ENCODE measurements around the gene HLTF.
A peak's percentile ranks its signal among the peaks of the same experiment; 100 is the strongest.
"Not testable (repeated sequence)": the region's sequence is repeated elsewhere in the genome, so short reads cannot be mapped to it uniquely, and the experiment has no call there.

HLTF gene

DNA sequence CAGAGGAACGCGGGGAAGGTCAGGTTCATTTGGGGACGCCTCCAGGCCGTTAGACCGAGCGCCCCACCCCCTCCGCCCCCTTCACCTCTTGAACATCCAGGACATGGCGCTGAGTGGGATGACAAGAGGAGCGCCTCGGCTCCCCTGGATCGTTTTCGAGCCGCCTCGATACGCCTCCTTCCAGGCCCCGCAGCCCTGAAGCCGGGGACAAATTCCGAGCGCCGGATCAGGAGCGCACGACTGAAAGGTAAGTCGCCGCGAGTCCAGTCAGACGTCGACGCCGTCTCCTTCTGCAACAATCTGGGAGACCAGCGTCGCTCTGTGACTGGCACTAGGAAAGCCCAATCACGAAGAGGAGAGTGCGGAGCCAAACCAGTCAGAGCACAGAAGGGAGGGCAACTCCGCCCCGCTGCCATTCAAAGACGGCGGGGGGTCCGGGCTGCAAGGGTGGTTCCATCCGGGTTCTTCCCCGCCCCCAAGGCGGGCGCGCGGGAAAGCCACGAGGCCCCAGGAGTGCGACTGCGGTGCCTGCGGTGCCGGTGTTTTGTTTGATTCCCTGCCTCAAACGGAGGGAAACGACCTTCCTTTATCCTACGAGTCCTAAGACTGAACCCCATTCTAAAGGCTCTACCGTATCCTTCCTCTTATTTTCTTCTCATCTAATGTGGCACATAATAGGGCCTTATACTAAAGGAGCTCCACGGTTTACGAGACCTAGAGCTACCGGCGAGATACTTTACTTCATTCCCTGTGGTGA, at the start of gene HLTF:
TSS of gene HLTF (minus strand) at position 302 of the 757 bp plus-strand sequence. CDS start at position 105, 197 bp downstream.
- DNase-seq: peak; percentile 93

DNA sequence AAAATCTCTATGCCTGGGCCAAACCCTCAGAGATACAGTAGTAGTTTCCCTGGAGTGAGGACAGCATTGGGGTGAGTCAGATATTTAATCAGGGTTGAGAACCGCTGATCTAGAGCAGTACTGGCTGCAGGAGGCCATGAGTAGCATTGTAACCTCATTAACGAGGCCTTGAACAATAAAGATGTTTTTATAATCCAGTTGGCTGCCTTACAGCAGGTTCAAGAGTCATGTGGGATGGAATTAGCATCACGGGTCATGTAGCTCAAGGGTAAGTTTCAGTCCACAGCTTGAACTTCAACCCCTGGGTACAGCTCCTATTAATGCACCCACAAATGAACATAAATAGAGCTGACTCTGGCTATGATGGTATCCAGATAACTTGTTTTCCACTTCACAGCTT, 48.2 kb upstream of the HLTF start:
- DNase-seq: no peak

DNA sequence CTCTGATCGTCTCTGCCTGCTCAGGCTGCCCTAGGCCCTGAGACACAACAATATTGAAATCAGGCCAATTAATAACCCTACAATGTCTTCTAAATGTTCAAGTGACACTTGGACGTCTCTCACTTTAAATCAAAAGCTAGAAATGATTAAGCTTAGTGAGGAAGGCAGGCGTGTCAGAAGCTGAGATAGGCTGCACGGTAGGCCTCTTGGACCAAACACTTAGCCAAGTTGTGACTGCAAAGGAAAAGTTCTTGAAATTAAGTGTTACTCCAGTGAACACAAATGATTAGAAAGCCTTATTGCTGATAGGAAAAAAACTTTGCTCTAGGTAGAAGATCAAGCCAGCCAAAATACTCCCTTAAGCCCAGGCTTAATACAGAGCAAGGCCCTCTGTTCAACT, 45.3 kb upstream of the HLTF start:
- DNase-seq: no peak

GRCh38 chr3:149129326-149130205, 43.2 kb upstream of the HLTF start, which contains the start of gene HPS3:
HPS3 (plus strand) TSS chr3:149129638; CDS start chr3:149129724, 86 bp downstream.
- peak; percentile 84 for DNase-seq

DNA sequence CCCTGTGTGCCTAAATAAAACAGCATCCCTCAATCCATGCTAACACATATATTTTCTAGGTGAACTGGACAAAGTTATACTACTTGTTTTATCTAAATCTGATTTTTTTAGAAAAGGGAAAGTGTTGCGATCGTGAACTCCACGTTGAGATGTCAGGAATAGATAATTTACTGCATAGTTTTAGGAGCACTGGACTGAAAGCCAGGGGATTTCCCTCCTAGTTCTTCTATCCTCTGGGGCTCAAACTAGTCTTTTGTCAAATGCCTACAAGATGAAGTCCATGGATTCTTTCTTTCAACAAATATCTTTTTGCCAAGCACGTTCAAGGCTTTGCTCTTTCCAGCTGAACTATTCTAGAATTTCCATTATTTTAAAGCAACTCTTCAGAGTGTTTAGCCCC, 42.5 kb upstream of the HLTF start:
- no peak for DNase-seq

- no peak for DNase-seq
Measured at GRCh38 chr3:149122721-149123578, 36.6 kb upstream of the HLTF start.

- no peak for DNase-seq
Measured at GRCh38 chr3:149120051-149120972, 34.0 kb upstream of the HLTF start.

DNA sequence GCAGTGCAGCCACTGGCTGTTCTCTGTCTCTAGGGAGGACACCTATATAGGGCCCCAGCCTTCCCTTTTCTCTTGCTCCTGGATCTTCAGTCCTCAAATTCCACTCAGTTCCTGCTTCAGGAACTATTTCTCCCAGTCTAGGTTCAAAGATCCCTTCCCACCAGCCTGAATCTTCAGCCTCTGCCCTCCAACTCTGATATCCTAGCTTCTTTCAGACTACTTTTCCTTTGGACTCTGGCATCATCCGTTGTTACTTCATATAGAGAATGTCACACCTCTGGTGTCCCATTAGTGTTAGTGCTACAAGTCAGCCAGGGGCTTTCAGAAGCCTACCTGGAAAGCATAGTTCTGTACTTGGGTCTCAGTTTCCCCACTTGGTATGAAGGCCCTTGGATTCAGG, 33.1 kb upstream of the HLTF start:
- DNase-seq: no peak

DNA sequence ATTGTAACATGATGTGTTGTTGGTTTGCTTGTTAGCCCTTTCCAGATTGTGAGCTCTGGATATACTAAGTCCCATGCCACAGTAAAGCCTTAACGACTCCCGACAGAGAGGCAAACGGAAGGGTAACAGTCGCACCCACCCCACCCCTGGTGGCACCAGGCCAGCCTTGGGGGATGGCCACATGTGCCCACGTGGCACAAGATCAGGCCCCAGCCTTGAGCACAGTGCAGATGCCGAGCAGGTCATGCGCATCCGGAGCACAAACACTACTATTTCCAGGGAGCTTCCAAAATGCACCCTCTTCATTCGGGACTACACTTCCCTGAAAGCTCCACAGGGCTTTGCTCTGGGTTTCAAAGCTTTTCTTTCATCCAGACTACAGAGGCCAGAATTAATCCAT, 32.4 kb upstream of the HLTF start:
- DNase-seq: no peak

DNA sequence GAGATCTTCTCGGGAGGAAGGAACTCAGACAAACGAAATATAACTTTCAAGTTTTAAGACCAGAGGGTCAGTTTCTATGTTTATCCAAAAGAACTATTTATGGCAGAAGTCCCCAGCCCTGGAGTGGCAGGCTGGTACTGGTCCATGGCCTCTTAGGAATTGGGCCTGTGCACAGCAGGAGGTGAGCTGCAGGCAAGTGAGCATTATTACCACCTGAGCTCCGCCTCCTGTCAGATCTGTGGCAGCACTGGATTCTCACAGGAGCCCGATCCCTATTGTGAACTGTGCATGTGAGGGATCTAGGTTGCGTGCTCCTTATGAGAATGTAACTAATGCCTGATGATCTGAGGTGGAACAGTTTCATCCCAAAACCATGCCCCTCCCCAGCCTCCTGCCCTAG, 28.8 kb upstream of the HLTF start:
- no peak for DNase-seq

GRCh38 chr3:149114458-149114857, 28.1 kb upstream of the HLTF start:
- no peak for DNase-seq

DNA sequence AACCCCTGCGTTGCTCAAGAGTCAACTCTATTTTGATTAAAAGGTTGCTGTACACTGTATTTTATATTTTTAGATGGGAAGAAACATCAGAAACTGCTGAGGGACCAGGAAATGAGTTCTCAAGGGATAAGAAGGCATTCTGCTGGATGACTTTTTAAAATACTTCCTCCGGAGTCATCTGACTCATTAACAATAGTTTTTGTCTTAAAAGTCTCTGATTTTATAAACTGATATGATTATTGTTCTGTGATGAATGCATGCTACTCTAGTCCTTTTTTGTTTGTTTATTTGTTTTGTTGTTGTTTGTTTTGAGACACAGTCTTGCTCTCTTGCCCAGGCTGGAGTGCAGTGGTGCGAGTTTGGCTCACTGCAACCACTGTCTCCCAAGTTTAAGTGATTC, 18.2 kb upstream of the HLTF start:
- no peak for DNase-seq

DNA sequence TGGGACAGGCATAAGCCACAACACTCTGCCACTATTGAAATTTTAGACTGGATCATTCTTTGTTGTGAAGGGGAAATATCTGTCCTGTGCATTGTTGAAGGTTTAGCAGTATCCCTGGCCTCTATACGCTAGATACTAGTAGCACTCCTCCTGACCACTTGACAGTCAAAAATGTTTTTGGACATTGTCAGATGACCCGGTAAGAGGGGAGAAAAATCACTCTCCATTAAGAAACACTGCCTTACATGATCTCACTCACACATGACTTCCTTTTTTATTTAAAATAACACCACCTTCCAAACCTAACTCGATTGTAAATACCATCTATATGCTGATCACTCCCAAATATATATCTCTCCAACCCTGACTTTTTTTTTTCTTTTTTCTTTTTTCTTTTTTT, 15.3 kb upstream of the HLTF start:
- DNase-seq: no peak

DNA sequence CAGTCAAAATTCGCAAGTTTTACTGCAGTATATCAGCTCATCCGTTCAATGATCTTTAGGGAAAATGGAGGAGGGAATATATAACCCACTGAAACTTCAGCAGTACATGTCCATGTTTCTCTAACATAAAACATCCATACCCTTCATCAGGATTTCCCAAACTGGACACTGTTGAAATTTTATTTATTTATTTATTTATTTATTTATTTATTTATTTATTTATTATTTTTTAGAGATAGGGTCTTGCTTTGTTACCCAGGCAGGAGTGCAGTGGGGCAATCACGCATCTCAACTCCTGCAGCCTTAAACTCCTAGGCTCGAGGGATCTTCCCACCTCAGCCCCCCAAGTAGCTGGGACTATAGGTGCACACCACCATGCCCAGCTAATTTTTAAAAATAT, 14.8 kb upstream of the HLTF start:
- no peak for DNase-seq

GRCh38 chr3:149097987-149098386, 11.7 kb upstream of the HLTF start:
- DNase-seq: not testable (repeated sequence)

GRCh38 chr3:149095487-149095886, 9.2 kb upstream of the HLTF start:
- DNase-seq: no peak

- no peak for DNase-seq
Measured at GRCh38 chr3:149091983-149092382, 5.7 kb upstream of the HLTF start.

DNA sequence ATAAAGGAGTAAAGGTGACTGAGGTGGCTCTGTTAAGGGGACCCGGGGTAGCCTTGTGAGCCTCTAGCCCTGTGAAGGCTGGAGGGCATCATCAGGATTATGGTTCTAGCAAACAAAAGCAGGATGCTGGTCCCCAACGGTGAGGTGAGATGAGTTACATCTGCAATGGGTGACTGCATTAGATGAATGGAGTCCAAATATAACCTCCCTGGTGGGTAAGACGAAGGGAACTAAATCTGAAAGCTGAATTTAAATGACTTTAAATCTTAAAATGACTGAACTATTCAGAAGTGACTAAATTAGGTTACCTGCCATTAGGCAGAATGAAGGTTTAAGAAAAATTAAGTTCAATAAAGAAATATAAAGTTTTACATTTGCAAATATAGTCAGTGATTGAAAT, 4.6 kb upstream of the HLTF start:
- no peak for DNase-seq

GRCh38 chr3:149090461-149090860, 4.1 kb upstream of the HLTF start:
- DNase-seq: no peak

- no peak for DNase-seq
Measured at GRCh38 chr3:149089395-149089794, 3.1 kb upstream of the HLTF start.

- DNase-seq: no peak
Measured at GRCh38 chr3:149087208-149087607, 875 bp upstream of the HLTF start.

- DNase-seq: no peak
Measured at GRCh38 chr3:149085828-149086231, 503 bp downstream of the HLTF start.

Data from CD4-positive, alpha-beta T cell treated with Interleukin-15 for 1 hour (primary cell).